ENCODE results near the gene SGCD.

DNA sequence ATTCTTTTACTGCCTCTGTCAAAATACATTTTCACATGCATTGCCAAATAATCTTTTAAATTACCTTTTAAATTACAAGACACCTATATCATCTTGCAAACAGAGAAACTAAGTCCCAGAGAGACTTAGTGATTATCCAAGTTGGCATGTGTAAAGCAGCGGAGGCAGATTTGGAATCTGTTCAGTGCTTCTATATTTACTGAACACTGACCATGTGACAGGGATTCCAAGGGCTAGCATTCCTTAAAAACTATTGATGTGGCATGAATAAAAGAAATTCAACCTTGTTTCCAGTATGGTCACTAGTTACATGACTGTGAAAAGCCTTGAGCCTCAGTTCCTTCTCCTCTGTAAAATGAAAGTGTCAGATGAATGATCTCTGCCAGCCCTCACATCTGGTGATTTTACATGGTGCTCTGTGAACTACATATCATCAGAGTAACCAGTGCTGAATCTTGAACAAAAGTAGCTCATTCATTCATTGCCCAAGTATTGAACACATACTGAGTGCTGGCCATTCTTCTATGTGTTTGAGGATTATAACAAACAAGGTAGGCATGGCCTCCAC lies 451.3 kb downstream of the SGCD start:
- TF ChIP-seq ZFP30 (CRISPR knock-in tag; IDR thresholded peaks at IDR 0.05), result no peak
- TF ChIP-seq, protein P1, sequence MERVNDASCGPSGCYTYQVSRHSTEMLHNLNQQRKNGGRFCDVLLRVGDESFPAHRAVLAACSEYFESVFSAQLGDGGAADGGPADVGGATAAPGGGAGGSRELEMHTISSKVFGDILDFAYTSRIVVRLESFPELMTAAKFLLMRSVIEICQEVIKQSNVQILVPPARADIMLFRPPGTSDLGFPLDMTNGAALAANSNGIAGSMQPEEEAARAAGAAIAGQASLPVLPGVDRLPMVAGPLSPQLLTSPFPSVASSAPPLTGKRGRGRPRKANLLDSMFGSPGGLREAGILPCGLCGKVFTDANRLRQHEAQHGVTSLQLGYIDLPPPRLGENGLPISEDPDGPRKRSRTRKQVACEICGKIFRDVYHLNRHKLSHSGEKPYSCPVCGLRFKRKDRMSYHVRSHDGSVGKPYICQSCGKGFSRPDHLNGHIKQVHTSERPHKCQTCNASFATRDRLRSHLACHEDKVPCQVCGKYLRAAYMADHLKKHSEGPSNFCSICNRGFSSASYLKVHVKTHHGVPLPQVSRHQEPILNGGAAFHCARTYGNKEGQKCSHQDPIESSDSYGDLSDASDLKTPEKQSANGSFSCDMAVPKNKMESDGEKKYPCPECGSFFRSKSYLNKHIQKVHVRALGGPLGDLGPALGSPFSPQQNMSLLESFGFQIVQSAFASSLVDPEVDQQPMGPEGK (CRISPR knock-in tag; IDR thresholded peaks at IDR 0.05; ENCODE audit: borderline replicate concordance), result no peak
